ENCODE results near the gene GDPD5.

Gene GDPD5

DNA sequence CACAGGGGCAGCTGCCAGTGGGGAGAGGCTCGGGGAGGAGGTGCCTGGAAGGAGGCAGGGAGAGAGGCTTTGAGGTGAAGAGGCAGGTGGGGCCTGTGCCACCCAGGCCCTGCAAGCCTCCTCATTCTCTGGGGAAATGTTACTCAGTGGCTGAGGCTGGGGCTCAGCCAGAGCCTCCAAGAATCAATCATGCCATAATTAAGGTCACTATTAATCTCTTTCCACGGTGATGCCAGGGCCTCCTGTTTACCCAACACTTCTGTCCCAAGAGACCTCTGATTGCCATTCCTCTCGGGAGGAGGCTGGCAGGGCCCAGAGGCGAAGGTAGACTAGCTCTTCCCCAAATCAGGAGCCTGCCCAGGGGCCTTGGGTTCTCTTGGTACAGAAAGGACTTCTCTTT lies 38.4 kb downstream of the GDPD5 start:
- no peak for DNase-seq

DNA sequence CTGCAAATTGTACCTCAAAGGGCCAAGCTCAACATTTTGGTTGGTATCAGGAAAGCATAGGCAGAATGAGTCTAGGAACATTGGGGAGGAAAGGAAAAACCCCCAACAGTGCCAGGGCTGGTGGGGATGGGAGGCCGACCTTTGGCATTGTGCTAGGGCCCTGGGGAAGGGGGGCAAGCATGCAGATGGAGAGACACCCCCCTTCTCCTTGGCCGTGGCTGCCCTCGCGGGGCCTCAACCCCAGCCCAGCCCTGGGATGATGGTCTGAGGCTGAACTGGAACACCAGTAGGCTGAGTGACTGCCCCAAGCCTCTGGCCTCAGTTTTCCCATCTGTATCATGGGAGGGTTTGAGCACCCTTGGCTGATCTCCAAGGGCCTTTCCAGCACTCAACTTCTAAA lies 40.0 kb downstream of the GDPD5 start:
- DNase-seq: no peak

- no peak for DNase-seq
Observed at GRCh38 chr11:75482931-75483469, 42.7 kb downstream of the GDPD5 start.

- DNase-seq: peak; percentile 56
Observed at GRCh38 chr11:75481922-75482606, 43.7 kb downstream of the GDPD5 start.

- no peak for DNase-seq
Observed at GRCh38 chr11:75481223-75481921, 44.4 kb downstream of the GDPD5 start.

DNA sequence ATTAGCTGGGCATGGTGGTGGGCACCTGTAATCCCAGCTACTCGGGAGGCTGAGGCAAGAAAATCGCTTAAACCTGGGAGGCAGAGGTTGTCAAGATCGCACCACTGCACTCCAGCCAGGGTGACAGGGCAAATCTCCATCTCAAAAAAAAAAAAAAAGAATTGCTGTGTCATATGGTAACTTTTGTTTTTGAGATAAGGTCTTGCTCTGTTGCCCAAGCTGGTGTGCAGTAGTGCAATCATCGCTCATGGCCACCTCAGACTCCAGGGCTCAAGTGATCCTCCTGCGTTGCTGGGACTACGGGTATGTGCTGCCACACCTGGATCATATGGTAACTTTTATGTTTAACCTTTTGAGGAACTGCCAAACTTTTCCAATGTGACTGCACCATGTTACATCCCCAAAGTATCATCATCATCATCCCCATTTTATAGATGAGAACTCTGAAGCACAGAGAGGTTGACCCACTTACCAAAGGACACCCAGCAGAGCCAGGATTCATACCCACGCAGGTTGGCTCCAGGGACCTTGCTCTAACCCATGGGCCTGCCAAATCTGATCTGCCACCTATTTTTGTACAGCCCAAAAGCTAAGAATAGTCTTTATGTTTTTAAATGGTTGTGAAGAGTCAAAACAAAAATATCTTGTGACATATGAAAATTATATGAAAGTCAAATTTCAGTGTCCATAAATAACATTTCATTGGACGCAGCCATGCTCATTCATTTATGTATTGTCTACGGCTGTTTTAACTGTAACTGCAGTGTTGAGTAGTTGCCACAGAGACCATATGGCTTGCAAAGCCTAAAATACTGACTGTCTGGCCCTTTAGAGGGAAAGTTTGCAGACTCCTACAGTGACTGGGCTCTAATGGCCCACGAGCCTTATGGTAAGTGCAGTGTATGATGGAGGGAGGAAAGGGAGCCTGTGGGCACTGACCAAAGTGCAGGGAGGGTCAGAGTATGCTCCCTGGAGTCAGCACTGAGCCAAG lies 45.3 kb downstream of the GDPD5 start:
- no peak for DNase-seq

DNA sequence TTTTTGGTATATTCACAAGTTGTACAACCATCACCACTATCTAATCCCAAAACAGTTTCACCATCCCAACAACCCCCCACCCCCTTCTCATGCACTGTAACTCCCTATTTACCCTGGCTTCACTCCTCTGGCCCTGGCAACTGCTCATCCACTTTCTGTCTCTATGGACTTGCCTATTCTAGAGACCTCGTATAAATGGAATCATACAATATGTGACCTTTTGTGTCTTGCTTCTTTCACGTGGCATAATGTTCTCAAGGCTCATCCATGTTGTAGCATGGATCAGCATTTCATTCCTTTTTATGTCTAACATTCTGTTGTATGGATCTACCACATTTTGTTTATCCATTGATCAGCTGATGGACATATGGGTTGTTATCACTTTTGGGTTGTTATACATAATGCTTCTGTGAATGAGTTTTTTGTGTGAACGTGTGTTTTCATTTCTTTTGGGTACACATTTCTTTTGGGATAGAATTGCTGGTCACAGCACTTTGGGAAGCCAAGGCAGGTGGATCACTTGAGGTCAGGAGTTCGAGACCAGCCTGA lies 46.1 kb downstream of the GDPD5 start:
- no peak for DNase-seq

- DNase-seq: no peak
Observed at GRCh38 chr11:75478783-75479596, 46.8 kb downstream of the GDPD5 start.

DNA sequence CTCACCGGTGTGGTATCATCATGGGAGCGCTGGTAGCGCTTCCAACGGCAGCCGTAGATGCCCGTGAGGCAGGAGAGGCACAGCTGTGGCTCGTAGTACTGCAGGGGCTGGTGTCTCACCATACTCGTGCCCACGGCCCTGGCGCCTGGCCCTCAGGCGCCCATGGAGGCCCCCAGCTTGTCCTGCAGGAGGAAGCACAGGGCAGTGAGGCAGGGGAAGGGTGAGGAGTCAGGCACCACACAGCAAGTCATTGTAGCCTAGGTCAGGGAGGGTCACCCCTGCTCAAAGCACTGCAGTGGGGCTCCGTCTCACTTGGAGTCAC lies 48.2 kb downstream of the GDPD5 start:
- DNase-seq: no peak

- no peak for DNase-seq
Observed at GRCh38 chr11:75476739-75477613, 48.8 kb downstream of the GDPD5 start.

GRCh38 chr11:75475767-75476650 lies 49.7 kb downstream of the GDPD5 start:
- peak; percentile 55 for DNase-seq

DNA sequence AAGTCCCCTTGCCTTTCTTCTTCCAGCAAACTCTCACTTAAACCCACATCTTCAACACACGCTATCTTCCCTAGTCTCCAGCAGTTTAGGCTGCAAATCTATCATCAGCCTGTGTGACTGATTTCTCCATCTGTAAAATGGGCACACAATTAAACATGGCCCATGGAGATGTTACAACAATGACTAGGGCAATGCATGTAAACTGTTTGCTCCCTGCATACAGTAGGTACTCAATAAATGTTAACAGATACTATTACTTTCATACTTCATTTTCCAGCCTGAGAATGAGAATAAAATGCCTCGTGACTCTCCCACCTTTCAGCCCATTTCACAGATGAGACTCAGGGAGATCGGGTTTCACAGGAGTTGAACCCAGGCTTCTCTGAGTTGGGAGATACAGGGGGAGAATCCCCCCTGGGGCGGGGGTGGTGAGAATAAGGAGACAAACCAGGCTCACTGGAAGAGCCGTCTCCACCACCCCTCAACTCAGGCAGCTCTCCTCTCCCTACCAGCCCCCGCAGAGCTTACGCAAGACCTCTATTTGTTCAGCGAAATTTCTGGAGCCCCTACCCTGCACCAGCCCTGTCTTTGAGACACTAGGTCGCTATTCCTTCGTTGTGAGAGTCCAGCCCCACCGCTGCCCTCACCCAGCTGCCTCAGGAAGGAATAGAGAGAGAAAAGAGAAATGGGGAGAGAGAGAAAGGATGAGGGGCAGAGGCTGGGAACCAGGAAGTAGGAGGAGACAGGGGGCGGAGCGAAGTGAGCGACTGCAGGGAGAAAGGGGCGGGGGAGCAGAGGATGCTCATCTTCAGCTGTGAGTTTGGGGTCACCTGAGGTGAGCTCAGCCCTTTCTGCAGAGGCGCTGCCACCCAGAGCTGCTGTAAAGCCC lies 50.6 kb downstream of the GDPD5 start:
- DNase-seq: peak; percentile 34

- DNase-seq: peak; percentile 34
Observed at GRCh38 chr11:75474240-75474639, 51.5 kb downstream of the GDPD5 start.

GRCh38 chr11:75473684-75474083 lies 52.1 kb downstream of the GDPD5 start:
- no peak for DNase-seq

DNA sequence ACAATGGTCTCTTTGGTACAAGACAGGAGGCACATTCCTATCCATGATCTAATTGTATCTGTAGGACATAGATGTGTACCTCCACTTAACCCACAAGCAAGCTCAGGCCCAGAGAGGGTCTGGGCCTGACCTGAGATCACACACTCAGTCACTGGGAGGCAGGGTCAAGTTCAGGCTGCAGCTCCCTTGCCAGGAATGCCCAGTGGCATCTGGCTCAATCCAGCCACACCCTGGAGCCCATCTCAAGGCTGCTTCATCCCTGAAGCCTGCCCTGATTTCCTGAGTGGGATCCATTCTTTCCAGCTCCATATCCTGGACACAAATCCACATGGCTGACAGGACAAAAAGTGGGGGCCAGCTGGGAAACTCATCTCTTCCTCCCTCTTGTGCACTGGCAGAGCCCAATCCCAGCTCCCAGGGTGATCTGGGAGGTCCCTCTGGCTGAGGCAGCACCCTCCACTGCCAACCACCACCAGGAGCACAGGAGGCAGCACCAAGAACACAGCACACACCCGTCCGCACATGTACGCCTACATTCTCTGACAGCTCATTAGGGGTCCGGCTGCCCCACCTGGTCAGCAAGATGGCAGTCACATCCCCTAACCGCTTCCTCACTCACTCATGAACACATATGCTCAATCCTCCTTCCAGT lies 53.5 kb downstream of the GDPD5 start:
- DNase-seq: no peak

DNA sequence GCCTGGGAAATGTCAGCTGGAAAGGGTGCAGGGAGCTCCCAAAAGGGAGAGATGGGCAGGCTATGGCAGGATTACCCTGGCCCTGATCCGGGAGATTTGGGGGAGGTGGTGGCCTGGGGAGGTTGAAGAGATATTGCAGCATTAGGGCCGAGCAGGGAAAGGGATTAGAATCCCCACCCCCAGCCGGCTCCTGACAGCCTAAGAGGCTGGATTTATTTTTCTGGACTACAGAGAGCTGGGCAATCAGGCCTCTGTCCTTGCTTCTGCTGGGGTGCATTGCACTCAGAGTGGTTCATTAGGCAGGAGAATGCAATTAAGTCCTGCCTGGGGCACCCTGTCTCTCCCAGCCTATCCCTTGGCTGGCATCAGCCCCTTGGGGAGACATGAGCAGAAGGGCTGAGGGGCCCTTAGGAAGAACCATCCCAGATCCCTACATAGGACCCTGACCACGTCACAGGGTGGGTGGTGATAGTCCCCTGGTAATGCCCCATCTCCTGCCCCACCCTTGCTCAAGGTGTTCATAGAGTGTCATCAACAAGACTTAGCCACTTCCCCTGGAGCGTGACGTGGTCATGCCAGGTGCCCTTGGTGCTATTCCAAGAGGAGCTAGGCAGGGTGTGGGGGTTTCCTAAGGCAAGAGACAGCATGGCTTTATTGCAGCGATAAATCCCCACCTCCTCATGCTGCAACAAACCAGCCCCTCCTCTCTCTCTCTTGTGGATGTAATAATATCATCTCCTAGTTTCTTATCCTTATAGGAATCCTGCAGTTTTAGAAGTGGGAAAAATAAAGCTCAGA lies 54.4 kb downstream of the GDPD5 start:
- no peak for DNase-seq

DNA sequence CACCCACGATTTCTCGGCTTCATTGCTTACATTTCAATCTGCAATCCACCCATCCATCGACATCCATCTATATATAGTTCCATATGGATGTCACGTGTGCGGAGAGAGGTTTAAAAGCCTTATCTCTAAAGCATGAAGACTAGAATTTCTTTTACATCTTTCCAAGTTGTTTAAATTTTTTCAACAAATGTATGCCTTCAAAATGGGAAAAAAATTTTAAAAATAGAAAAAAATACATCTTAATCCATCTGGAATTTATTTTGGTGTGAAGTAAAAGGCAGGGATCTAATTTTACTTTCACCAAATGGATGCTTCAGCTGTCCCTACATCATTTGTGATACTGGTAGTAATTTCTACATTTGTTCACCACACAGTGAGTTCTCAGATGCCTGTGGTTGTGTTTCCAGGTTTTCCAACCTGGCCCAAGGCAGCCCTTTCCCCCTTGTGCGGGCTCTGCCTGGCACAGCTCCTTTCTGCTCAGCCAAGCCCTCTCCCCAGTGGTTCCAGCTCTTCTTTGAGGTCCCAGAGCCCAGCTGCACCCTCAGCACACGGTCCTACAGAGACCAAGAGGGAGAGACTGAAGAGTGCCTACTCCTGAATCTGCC lies 55.2 kb downstream of the GDPD5 start:
- no peak for DNase-seq

All from suppressor macrophage treated with lipopolysaccharide for 4 hours (primary cell).